HG03354 (cell line): ENCODE results near the gene ADCY5.
"Not testable (repeated sequence)": the region's sequence is repeated elsewhere in the genome, so short reads cannot be mapped to it uniquely, and the experiment has no call there.

Source experiments
- ATAC-seq: cut with Tn5 transposase; IDR thresholded peaks from one replicate; pipeline ENCODE4 v1.9.1; 2021; ENCODE audit warnings: mild to moderate bottlenecking; ENCODE audit not compliant: unreplicated experiment, poor library complexity, severe bottlenecking

The ADCY5 gene

DNA sequence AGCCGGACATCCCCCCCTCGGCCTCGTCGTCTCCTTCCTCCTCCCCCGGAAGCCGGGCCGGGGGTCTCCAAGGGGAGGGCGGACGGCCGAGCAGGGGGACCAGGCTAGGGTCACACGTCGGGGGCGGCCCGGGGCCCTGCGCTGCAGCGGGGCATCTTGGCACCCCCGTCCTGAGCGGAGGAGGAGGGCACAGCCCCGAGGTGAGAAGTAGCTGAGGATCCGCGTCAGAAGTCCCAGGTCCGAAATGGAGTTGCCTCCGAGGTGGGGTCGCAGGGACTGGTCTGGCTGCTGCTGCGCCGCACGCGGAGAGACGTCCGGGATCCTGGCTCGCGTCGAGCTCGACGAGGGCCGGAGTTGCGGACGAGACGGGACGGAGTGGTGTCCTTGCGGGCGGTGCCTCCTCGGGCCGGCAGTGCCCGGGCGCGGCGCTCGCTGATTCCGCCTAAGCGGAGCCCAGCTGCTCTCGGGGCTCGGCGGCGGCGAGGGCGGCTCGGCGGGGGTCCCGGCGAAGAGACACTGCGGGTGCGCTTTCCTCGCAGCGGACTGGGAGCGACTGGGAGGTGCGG, at the start of gene ADCY5:
TSS of gene ADCY5 (minus strand) at position 555 of the 566 bp plus-strand sequence. CDS start at position 10, 545 bp downstream.
- ATAC-seq, result no peak

DNA sequence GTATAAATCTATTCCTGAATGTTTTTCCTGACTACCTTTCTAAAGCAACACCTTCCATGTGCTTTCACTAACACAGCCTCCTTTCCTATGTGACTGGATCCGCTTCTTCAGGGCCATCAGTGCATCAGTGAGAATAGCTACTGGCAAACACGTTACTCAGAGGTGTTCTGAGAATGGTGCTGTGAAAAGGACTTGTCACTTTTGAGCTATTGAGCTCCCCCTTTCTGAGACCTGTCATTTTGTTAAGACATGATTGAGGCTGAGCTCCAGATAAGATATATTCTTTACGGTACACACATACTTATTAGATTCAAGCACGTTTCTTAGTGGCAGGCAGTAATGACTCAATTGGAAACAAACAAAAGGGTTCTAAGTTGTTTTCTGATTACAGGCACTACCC, 45.0 kb upstream of the ADCY5 start:
- no peak for ATAC-seq

DNA sequence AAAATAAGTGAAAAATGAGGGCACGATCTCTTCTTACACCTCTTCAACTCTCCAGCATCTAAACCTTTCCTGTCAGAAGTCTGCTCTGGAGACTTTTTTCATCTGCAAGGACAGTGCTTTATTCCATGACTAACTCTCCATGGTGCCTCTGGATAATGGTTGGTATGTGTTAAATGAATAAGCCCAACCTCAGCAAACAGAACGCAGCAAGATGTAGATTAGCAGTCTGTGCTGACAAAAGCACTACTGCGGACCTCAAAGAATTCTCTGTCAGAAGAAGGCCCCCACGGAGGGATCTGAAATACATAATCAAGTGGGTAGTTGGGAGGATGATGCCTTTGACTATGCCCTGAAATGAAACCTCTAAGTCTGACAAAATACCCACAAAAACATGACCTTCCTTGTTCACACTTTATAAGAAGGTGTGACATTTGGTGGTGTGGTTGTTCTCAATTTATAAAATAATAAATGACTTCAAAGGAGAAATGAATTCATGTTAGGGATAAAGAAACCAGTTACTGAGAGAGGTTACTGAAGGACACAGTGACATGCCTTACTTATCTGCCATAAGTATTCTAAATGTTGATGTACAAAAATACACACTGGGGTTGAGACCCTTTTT, 43.2 kb upstream of the ADCY5 start:
- ATAC-seq, result no peak

DNA sequence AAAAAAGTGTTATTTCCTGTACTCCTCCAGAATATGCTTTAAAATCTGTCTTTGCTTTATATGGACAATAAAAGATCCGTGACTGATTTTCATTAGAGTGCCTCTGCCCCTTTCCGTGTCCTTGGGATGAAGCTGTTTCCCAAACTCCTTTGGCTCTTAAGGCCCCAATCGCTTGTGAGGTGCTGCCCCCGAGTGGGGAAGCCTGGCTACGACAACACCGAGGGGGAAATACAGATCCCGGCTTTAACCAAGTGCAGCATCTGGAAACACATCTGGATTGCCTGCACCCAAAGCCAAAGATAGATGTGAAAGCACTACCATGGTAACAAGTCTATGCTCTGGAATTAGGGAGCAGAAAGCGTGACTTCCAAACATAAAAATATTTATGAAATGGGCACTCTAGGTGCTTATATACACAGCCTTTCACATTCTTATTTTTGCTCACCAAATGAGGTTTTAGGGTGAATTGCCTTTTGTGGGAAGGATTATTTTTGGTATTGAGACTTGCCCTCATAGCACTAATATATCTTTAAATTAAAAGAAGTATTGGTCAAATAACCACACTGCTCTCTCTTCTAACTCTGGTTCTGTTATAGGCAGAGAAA, 40.6 kb upstream of the ADCY5 start:
- no peak for ATAC-seq

DNA sequence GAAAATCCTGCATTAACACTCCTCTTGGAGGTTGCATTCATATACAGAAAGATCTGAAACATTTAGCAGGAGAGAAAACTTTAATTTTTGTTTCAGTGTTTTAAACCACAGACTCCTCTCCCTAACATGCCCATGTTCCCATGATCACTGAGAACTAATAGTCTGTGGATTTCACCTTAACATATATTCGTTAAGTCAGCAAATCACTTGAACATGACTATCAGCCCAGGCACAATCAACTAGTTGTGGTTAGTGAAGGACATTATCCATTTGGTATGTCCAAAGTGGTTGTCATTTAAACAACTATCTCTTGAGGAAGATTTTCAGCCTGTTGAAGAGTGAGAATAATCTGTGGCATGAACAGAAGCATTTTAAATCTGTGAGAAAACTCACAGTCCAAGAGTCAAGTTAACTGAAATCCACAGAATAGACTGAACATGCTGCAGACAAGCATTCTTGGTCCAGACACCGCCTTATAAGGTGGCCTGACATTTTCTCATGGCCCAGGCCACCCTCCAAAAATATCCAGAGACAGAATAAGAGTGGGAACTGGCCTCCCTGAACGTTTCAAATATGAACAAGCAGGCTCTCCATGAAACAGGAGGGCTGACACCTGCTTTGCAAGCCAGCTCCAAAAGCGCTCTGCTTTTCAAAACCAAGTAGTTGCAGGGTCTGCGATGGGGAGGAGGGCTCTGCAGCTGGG, 39.9 kb upstream of the ADCY5 start:
- ATAC-seq, result no peak

DNA sequence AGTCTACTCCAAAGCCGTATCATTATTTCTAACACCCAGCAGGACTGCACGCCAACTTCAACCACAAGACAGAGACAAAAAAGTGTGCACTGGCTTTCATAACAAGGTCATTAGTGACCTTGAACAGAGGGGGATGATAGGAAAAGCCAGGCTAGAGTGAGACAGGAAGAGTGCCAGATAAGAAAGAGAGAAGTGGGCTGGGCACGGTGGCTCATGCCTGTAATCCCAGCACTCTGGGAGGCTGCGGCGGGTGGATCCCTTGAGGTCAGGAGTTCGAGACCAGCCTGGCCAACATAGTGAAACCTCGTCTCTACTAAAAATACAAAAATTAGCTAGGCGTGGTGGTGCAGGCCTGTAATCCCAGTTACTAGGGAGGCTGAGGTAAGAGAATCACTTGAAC, 38.2 kb upstream of the ADCY5 start:
- not testable (repeated sequence) for ATAC-seq

DNA sequence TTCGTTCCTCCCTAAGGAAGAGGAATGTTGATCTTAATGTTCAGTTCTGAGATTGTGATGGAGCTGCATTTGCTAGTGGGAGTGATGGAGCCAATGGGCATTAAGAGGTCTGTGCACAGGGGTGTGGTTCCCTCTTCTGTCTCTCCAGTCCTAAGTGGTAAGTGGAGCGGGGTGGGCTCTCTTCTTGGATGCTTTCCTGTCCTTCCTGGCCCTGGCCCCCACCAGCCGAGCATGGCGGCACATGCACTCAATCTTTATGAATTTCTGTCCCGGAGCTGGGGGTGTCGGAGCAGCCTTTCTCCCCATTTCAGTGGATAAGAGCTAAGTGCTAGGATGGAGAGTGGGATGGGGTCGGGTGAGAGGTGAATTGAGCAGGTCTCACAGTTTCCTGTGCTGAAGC, 37.6 kb upstream of the ADCY5 start:
- ATAC-seq, result no peak

DNA sequence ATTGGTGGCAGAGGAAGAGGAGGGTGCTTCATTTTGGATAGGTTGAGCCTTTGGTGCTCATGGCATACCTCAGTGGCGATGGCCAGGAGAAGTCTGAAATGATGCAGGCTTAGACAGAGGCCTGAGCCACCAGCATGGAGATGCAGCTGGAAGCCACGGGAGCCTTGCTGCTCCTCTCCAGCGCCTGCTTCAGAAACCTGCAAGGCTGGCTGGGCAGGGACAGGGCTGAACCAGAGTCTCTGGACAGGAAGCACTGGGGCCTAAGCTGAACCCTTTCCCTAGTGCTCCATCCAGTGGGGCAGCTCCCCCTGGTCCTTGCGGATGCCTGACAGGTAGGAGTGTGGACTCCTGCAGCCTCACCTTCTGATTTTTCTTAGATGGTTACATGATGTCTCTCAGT, 36.7 kb upstream of the ADCY5 start:
- ATAC-seq, result no peak

DNA sequence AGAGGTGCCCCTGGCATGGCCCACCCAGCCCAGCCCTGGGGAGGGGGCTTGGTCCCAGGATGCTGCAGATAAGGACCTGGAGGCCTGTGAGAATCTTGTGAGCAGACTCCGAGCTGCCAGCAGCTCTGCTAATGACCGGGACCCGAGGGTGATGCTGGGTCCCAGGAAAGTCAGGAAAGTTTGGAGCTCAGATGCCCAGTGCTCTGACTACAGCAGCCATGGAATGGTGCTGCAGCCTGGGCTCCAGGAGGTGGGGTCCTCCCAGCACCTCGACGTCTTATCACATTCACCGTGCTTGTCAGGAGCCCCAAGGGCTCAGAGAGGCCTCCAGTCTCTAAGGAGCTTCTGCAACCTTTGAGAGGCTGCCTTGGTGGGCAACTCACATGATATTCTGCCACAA, 34.3 kb upstream of the ADCY5 start:
- no peak for ATAC-seq

DNA sequence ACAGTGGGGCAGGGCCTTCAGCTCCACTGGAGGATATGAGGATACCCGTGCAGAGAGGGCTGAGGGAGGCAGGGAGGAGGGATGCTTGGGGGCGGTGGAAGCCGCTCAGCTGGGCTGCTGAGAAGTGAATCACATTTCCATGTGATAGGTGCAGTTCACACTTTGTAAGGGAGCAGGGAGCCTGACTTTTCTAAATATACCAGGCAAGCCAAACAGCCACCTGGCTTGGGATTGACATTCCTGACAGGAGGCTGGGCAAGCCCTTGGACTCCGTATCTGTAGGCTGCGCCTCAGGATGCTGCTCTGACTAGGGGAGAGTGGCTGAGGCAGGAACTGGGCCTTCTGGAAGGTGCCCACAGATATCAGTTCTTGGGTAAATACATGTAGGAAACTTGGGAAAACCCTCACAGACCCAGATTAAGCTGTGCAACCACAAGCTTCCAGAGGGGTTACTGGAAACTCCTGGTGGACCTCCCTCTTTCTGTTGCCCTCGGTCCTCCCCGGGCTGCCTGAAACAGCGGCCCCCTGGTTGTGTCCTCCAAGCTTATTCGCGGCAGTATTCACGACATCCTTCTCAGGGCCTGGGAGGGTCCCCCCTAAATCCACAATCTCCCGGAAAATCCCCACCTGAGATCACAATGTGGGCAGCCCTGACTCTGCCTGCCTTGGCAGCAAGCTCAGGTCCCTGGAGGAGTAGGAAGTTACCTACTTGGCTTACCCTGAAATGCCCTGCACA, 33.0 kb upstream of the ADCY5 start:
- ATAC-seq, result no peak

DNA sequence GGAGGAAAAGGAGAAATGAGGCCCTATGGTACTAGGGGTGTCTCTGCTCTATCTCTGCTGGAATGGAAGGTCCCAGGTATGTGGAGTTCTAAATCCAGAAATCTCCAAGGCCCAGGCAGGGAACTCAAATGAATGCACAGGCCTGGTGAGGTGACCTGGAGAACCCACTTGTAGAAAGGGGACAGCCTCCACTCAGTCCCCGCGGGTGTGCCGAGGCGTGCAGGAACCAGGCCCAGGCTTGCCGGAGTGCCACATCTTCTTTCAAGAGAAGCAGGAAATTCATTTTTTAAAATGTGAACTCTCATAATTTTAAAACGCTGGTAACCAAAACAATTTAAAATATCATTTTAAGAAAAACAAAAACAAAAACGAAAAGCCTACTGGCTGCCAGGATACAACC, 32.2 kb upstream of the ADCY5 start:
- ATAC-seq, result no peak

DNA sequence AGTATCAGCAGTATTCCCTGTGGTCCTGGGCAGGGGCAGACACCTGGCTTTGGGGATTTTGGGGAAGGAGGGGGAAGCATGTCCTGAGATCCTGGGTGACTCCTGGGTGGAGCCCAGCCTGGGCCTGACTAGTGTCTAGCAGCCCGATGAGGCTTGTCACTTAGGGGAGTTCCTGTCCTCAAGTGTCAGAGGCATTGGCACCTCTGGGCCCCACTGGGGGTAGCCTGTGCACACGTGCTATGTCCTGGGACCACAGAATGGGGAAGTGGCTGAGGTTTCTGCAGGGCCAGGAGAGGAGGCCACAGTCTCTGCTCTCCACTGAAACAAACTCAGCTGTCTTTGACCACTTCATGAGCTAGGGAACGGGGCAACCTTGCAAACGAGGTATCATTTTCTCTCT, 31.5 kb upstream of the ADCY5 start:
- ATAC-seq, result no peak

DNA sequence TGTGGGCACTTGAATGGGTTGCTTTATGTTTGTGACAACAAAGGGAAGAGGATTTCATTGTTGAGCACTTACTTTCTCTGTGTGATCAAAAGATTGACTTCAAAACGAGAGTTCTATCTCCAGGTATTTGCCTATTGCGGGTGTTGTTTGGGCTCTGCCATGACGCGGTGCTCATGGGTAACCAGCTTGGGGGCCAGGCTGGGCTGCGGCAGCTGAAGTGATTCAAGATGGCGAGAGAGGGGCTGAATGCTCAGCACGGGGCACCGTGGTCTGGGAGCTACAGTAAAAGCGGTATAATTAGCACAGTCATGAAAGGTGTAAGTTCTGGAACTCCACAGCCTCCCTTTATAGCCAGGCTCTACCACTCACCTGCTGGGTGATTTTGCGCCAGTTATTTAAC, 31.0 kb upstream of the ADCY5 start:
- no peak for ATAC-seq

DNA sequence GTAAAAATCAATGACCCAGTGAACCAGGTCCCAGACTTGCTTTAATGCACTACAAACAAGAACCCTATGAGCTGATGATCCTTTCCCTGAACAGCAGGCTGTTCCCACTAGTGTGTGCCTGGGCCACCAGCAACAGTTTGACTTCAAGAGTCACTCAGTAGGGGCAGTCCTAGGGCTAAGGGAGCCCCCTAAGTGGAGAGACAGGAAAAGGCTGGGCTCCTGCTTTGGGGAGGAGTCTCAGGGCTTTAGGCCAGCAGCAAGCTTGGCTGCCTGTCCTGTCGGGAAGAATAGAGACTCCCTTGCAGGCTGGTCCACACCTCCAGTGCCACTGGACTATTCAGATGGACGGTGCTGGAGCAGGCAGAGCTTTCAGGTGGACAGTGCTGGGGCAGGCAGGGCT, 29.4 kb upstream of the ADCY5 start:
- ATAC-seq, result no peak

DNA sequence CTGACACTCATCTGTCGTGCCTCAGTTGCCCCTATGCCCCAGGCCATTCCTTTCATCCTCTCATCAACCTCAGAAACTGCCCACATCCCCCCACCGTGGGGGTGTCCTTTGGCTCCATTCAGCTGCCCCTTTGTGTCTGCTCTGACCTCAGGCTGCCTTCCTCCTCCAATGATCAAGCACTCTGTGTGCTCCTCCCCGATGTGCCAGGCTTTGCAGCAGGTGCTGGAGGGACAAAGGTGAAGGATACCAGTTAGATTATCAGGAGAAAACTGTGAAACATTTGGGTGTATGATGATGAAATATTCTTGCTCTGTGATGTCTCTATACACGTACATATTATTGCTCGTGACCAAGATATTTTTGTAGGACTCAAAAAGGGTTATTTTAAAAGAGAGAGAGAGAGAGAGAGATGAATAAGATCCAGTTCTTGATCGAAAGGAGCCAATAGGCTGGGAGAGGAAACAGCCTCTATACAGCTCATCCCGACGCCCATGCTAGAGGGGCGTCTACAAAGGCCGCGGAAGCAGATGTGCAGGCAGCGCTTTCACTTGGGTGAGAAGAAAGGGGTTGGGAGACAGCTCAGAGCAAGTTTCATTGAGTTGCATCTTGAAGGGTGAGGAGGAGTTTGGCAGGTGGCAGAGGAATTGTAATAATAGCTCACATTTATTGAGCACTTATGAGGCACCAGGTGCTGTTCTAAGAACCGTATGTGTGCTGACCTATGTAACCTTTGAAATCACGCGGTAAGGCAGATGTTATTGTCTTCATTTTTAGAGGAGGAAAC, 28.3 kb upstream of the ADCY5 start:
- no peak for ATAC-seq

DNA sequence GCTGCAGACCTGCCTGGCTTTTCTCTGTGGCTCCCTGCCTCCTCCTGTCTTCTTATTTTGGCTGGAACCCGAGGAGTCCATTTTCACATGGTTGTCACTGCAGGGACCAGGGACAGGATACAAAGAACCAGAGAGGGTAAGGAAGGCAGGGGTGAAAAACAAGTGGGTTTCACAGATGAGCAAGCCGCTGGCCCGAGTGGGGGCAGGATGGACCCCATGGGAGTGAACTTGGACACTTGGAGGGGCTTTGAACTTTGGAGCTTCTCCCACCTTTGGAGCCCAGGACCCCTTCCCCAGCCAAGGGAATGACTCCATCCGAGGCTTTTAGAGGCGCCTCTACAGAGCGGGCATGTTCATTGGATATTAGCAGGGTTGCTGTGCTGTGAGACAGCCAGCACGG, 26.9 kb upstream of the ADCY5 start:
- ATAC-seq, result no peak

DNA sequence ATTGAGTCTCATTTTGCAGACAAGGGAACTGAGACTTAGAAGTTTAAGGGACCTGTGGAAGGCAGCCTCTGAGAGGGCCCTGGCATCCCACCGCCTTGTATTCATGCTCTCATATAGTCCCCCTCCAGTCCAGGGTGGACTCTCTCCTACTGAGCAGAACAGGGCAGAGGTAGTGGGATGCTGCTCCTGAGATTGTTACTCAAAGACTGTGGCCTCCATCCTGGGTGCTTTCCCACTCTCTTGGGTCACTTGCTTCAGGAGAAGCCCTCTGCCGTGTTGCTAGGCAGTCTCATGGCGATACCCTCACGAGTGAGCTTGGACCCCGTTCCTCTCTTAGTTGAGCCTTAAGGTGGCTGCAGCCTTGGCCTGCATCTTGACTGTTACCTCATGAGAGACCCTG, 22.2 kb upstream of the ADCY5 start:
- ATAC-seq, result no peak

DNA sequence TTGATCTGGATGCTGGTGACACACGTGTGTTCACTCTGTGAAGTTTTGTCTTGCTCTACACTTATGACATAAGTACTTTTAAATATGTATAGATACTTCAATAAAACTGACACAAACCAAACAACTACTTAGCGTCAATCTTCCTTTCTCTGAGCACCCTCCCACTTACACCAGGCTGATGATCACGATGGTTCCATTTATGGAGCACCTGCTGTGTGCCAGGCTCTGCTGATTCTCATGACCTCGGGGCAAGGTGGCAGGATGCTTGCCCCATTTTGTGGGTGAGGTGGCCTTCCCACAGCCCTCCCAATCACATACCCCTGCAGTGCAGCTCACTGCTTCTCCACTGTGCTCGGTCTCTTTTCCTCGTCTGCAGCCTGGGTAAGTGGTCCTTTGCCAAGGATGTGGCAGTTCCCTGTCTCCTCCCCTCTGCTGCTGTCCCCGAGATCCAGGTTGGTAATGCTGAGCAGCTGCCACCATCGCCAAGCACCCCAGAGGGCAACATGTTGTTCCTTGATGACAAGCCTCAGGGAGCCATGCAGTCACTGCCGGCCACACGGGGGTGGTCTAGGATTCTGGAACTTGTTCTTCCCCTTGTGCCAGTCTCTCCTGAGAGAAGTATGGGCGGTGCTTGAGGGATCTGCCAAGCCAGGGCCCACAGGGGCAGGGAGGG, 20.6 kb upstream of the ADCY5 start:
- ATAC-seq, result no peak

DNA sequence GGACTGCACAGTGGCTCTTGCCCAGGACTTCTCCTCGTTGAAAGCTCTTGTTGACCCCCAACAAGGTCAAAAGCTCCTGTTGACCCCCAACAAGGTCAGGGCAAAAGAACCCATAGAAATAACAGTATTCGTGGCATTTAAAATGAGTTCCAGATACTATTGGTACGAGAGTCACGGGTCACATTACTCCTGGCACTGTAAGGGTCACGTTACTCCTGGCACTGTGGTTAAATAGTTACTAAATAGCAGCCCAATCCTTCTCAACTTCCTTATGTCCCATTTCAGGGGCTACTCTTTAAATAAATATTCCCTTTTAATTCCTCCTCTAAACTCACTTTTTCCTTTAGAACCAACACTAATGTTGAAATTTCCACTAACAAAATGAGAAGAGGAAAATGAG, 18.2 kb upstream of the ADCY5 start:
- no peak for ATAC-seq
